Cardiac fibroblast (primary cell): ENCODE results near the gene NCOA1.

Experiments used
- DNase-seq, 2 donors: peaks; one replicate each; pipeline versions ENCODE4 v3.0.0 to v3.0.0-alpha.2; 2010; ENCODE audit warnings: low read depth in 2 of 2
- H3K4me3 ChIP-seq, 2 donors: replicated peaks in 1 of 2; 1 replicate in 1 of 2; 2 replicates in 1 of 2; pipeline ENCODE4 v1.5.1; 2011; ENCODE audit warnings: low read depth in 2 of 2, low read length in 2 of 2, mild to moderate bottlenecking in 2 of 2, moderate library complexity in 1 of 2
- CTCF ChIP-seq: IDR thresholded peaks from one replicate; pipeline ENCODE4 v1.5.1; 2011; ENCODE audit warnings: low read depth, mild to moderate bottlenecking, low read length, inconsistent platforms

Gene NCOA1

GRCh38 chr2:24486636-24487205, 4.3 kb upstream of the NCOA1 start:
- no peak for DNase-seq
- no peak for TF ChIP-seq CTCF
- H3K4me3 ChIP-seq, result no peak overlapping the region

- no peak overlapping the region for H3K4me3 ChIP-seq
- no peak for TF ChIP-seq CTCF
- DNase-seq, result no peak
These were observed 1.4 kb upstream of the NCOA1 start for GRCh38 chr2:24489465-24490180.

GRCh38 chr2:24490181-24490689, 819 bp upstream of the NCOA1 start:
- no peak for TF ChIP-seq CTCF
- peak; percentile 27 to 45 for DNase-seq
- H3K4me3 ChIP-seq, result peak overlapping the region; percentile 39 to 45

GRCh38 chr2:24491542-24492420, 727 bp downstream of the NCOA1 start:
- peak overlapping the region; percentile 73 to 85 for H3K4me3 ChIP-seq
- DNase-seq, result peak in 1 of 2 donors; percentile 46
- no peak for TF ChIP-seq CTCF

- peak overlapping the region; percentile 73 to 85 for H3K4me3 ChIP-seq
- DNase-seq, result peak; percentile 24 to 50
- no peak for TF ChIP-seq CTCF
These were observed 1.6 kb downstream of the NCOA1 start for GRCh38 chr2:24492421-24493279.

- H3K4me3 ChIP-seq, result no peak overlapping the region
- peak; percentile 25 to 85 for DNase-seq
- TF ChIP-seq CTCF, result no peak
These were observed 2.7 kb downstream of the NCOA1 start for GRCh38 chr2:24493713-24494112.
